Ureter (tissue), 1 donor: ENCODE data around the gene PRSS21. TPM values are rescaled to one million over a fixed set of nuclear protein-coding genes. Genes with fewer than 3 reads are reported as not detected.

Source experiments
- DNase-seq: peaks from one replicate; pipeline ENCODE4 v3.0.0-alpha.2; 2020; ENCODE audit warnings: low spot score
- total RNA-seq: library from RNA; stranded (reverse); gene quantifications from one replicate; pipeline ENCODE4 v1.2.4, GENCODE V29; 2023
- donor health status: DM: yes; HTN: yes; CAD: no.

Gene PRSS21
- total RNA-seq, 1 donor from 2014 or later: 1.3 TPM

DNA sequence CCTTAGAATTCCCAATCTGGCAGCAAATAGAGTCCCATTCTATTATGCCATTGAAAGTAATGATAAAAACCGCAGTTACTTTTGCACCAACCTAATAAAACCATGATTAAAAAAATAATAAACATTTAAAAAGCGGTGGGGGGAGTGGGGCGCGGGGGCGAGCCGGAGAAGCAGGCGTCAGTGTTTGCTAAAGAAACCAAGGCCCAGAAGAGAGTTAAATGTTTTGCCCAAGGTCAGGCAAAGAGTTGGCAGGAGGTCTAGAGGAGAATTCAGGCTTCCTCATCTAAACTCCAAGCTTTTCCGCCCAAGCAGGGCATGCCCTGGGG lies 50.6 kb downstream of the PRSS21 start:
- DNase-seq: no peak

GRCh38 chr16:2867987-2868789 lies 51.2 kb downstream of the PRSS21 start:
- DNase-seq: peak; percentile 95

Other genes starting within 250 kb of the PRSS21 start
- 17.5 TPM for gene KCTD5, start 134.7 kb upstream of the PRSS21 start, total RNA-seq
- gene PRSS27, start 97.0 kb upstream of the PRSS21 start, total RNA-seq: 3.1 TPM
- gene SRRM2, start 64.6 kb upstream of the PRSS21 start, total RNA-seq: 669 TPM
- 274 TPM for gene ELOB, start 40.0 kb upstream of the PRSS21 start, total RNA-seq
- not detected for gene PRSS33, start 29.7 kb upstream of the PRSS21 start, total RNA-seq
- not detected for gene PRSS41, start 18.8 kb upstream of the PRSS21 start, total RNA-seq
- gene ZG16B, start 13.1 kb downstream of the PRSS21 start, total RNA-seq: 31.8 TPM
- 41.2 TPM for gene PRSS22, start 40.9 kb downstream of the PRSS21 start, total RNA-seq
- 23.5 TPM for gene FLYWCH2, start 66.0 kb downstream of the PRSS21 start, total RNA-seq
- 39.6 TPM for gene FLYWCH1, start 94.7 kb downstream of the PRSS21 start, total RNA-seq
- gene KREMEN2, start 147.0 kb downstream of the PRSS21 start, total RNA-seq: not detected
- gene PAQR4, start 152.1 kb downstream of the PRSS21 start, total RNA-seq: 4.5 TPM
- 2.2 TPM for gene PKMYT1, start 163.2 kb downstream of the PRSS21 start, total RNA-seq
- 0.42 TPM for gene CLDN9, start 195.7 kb downstream of the PRSS21 start, total RNA-seq
- not detected for gene CLDN6, start 200.9 kb downstream of the PRSS21 start, total RNA-seq
- 27.7 TPM for gene TNFRSF12A, start 203.1 kb downstream of the PRSS21 start, total RNA-seq
- 46.3 TPM for gene HCFC1R1, start 206.7 kb downstream of the PRSS21 start, total RNA-seq
- 29.8 TPM for gene THOC6, start 206.8 kb downstream of the PRSS21 start, total RNA-seq
- 94.3 TPM for gene BICDL2, start 219.7 kb downstream of the PRSS21 start, total RNA-seq
- 0.78 TPM for gene MMP25, start 229.3 kb downstream of the PRSS21 start, total RNA-seq
- gene IL32, start 248.4 kb downstream of the PRSS21 start, total RNA-seq: 13.7 TPM